HepG2 (cell line): ENCODE measurements around the gene OCSTAMP. TPM values are rescaled to one million over a fixed set of nuclear protein-coding genes. Genes with fewer than 3 reads are reported as not detected.

Experiments used
- EED ChIP-seq: sonication (generic); formaldehyde crosslinking; IDR thresholded peaks from 2 replicates; pipeline ENCODE4 v1.5.0; 2020; ENCODE audit warnings: mild to moderate bottlenecking, missing genetic modification reagents
- FOXP4 ChIP-seq: sonication (generic); formaldehyde crosslinking; IDR thresholded peaks from 2 replicates; pipeline ENCODE4 v1.4.0; 2020; ENCODE audit warnings: missing genetic modification reagents
- GPN1 ChIP-seq: sonication (generic); formaldehyde crosslinking; IDR thresholded peaks from 2 replicates; pipeline ENCODE4 v1.5.1; 2020; ENCODE audit warnings: missing genetic modification reagents, borderline replicate concordance
- KLF6 ChIP-seq: IDR thresholded peaks from 2 replicates; pipeline ENCODE4 v1.8.0; 2016; ENCODE audit warnings: missing biosample characterization, missing genetic modification reagents
- MXI1 ChIP-seq: IDR thresholded peaks from 3 replicates; pipeline ENCODE4 v1.6.1; 2012; ENCODE audit warnings: low read depth, low read length, inconsistent platforms, borderline replicate concordance
- RFX3 ChIP-seq: IDR thresholded peaks from 2 replicates; pipeline ENCODE4 v1.6.1; 2016; ENCODE audit warnings: missing biosample characterization, missing genetic modification reagents
- TBP ChIP-seq: sonication (generic); formaldehyde crosslinking; IDR thresholded peaks from 2 replicates; pipeline ENCODE4 v1.5.0; 2020; ENCODE audit warnings: missing genetic modification reagents
- ZBTB26 ChIP-seq: IDR thresholded peaks from 2 replicates; pipeline ENCODE4 v1.6.1; 2016; ENCODE audit warnings: missing compliant biosample characterization, missing genetic modification reagents, borderline replicate concordance
- ZNF12 ChIP-seq: sonication (generic); formaldehyde crosslinking; IDR thresholded peaks from 2 replicates; pipeline ENCODE4 v1.5.0; 2020; ENCODE audit warnings: missing genetic modification reagents
- ZNF260 ChIP-seq: sonication (generic); formaldehyde crosslinking; IDR thresholded peaks from 2 replicates; pipeline ENCODE4 v1.4.0; 2020; ENCODE audit warnings: missing genetic modification reagents, low read depth, mild to moderate bottlenecking, borderline replicate concordance
- ZNF609 ChIP-seq: sonication (generic); formaldehyde crosslinking; IDR thresholded peaks from 2 replicates; pipeline ENCODE4 v1.4.0; 2020; ENCODE audit warnings: mild to moderate bottlenecking, missing genetic modification reagents, borderline replicate concordance
- ZNF724P ChIP-seq: sonication (generic); formaldehyde crosslinking; IDR thresholded peaks from 2 replicates; pipeline ENCODE4 v1.8.0; 2022; ENCODE audit warnings: missing genetic modification reagents, borderline replicate concordance
- ZNF770 ChIP-seq: sonication (generic); formaldehyde crosslinking; IDR thresholded peaks from 2 replicates; pipeline ENCODE4 v1.5.0; 2020; ENCODE audit warnings: mild to moderate bottlenecking, missing genetic modification reagents
- ZNF773 ChIP-seq: sonication (generic); formaldehyde crosslinking; IDR thresholded peaks from 2 replicates; pipeline ENCODE4 v1.4.0; 2020; ENCODE audit warnings: missing genetic modification reagents, borderline replicate concordance
- ZSCAN30 ChIP-seq: sonication (generic); formaldehyde crosslinking; IDR thresholded peaks from 2 replicates; pipeline ENCODE4 v1.5.0; 2020; ENCODE audit warnings: mild to moderate bottlenecking, missing genetic modification reagents
- polyA plus RNA-seq, 8 experiments: library from polyadenylated mRNA; depleted of rRNA in 3 of 8; stranded (reverse) in 7 of 8; unstranded in 1 of 8; fragments of >200 nt; fragmentation: Illumina TruSeq in 4 of 8; extraction: Trizol in 4 of 8; gene quantifications; 2 replicates each; pipeline versions ENCODE4 v1.2.1 to v1.2.3, GENCODE V29; 2011 to 2016; ENCODE audit warnings: low read depth in 4 of 8, missing spikeins in 1 of 8, mixed read lengths in 1 of 8; ENCODE audit not compliant: insufficient read depth in 1 of 8
- total RNA-seq, 5 experiments: library from RNA; depleted of rRNA; stranded (reverse); fragments of >200 nt; fragmentation: Illumina TruSeq; extraction: Trizol; gene quantifications; 2 replicates each; pipeline ENCODE4 v1.2.3, GENCODE V29; 2016; ENCODE audit warnings: low read depth in 1 of 5

Gene OCSTAMP
- total and polyA plus RNA-seq, 2 of the 13 experiments (the other 11 are each of a cell fraction or from before 2014, with no cell fraction given), result not detected

- TF ChIP-seq FOXP4 (peak; percentile 43; the same call in 1 of the 2 replicates), ZSCAN30 (CRISPR knock-in tag) (0 out of 2 replicates have a peak, but pooled peaks have one; percentile 18), ZNF724P (CRISPR knock-in tag) (no peak), TBP (no peak), ZNF770 (CRISPR knock-in tag) (peak; percentile 59), ZNF609 (CRISPR knock-in tag) (peak; percentile 40; the same call in 1 of the 2 replicates), EED (CRISPR knock-in tag) (no peak), ZNF12 (CRISPR knock-in tag) (no peak), GPN1 (no peak), KLF6 (CRISPR knock-in tag) (no peak), ZNF773 (0 out of 2 replicates have a peak, but pooled peaks have one; percentile 63), RFX3 (no peak), ZBTB26 (CRISPR knock-in tag) (no peak), MXI1 (peak; percentile 27; the same call in 1 of the 3 replicates), ZNF260 (CRISPR knock-in tag) (no peak)
Measured at GRCh38 chr20:46562373-46563169, 12.1 kb upstream of the OCSTAMP start (continued).
